ENCODE data around the gene ATP13A1. TPM values are rescaled to one million over a fixed set of nuclear protein-coding genes. Genes with fewer than 3 reads are reported as not detected.

ATP13A1 gene
- total and polyA plus RNA-seq, 2 donors (not counting 3 experiments of a cell fraction or from before 2014, with no cell fraction given), result 36.9 to 48.7 TPM

GRCh38 chr19:19710506-19710905 lies 47.0 kb upstream of the ATP13A1 start:
- POLR2A ChIA-PET, result no interaction called here
- CTCF ChIA-PET, result no interaction called here
- Histone ChIP-seq H3K79me2 (ENCODE audit: control insufficient read depth, insufficient read depth, low read length) (no peaks in the 10 kb centered on the region), H2AFZ (ENCODE audit: low read depth, low read length) (no peak overlapping the region), H4K20me1 (replicated peaks; ENCODE audit: control insufficient read depth, extremely low read depth, insufficient read depth, low read length) (no peaks in the 10 kb centered on the region), H3K9me1 (replicated peaks; ENCODE audit: control insufficient read depth, extremely low read depth, insufficient read depth, low read length) (no peaks in the 10 kb centered on the region), H3K4me3 (replicated peaks in 1 of 3; ENCODE audit: insufficient read depth in 1 of 3, low read depth in 1 of 3, low read length in 3 of 3) (no peak overlapping the region), H3K9ac (replicated peaks; ENCODE audit: extremely low read depth, insufficient read depth, low read length) (no peak overlapping the region), H3K4me1 (ENCODE audit: control insufficient read depth, extremely low read depth, insufficient read depth, low read length) (no peaks in the 10 kb centered on the region), H3K9me3 (replicated peaks; ENCODE audit: control insufficient read depth, insufficient read depth, low read length) (peaks cover 40% of the 10 kb centered on the region), H3K4me2 (ENCODE audit: insufficient read depth, low read length) (no peak overlapping the region), H3K36me3 (ENCODE audit: control insufficient read depth in 2 of 2, extremely low read depth in 1 of 2, insufficient read depth in 2 of 2, low read length in 2 of 2) (peaks cover 2 to 4% of the 10 kb centered on the region in 2 experiments), H3K27me3 (ENCODE audit: control insufficient read depth in 2 of 2, insufficient read depth in 2 of 2, low read length in 2 of 2) (no peaks in the 10 kb centered on the region), H3K27ac (ENCODE audit: insufficient read depth, low read depth, low read length) (no peak overlapping the region)
- TF ChIP-seq JUN (IDR thresholded peaks at IDR 0.05; ENCODE audit: borderline replicate concordance, insufficient read depth, insufficient read length, low read depth), result no peak
- TF ChIP-seq, protein P1, sequence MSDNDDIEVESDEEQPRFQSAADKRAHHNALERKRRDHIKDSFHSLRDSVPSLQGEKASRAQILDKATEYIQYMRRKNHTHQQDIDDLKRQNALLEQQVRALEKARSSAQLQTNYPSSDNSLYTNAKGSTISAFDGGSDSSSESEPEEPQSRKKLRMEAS (IDR thresholded peaks at IDR 0.05; ENCODE audit: insufficient read depth, insufficient read length), result no peak
- TF ChIP-seq POLR2AphosphoS5 (IDR thresholded peaks at IDR 0.05; ENCODE audit: insufficient read depth, low read depth, low read length), result no peak
- TF ChIP-seq POLR2A (IDR thresholded peaks at IDR 0.05; ENCODE audit: low read depth, low read length), result no peak
- no peak for TF ChIP-seq GATA2 (IDR thresholded peaks at IDR 0.05; ENCODE audit: insufficient read depth, insufficient read length, low read depth, low read length)
- TF ChIP-seq EZH2 (IDR thresholded peaks at IDR 0.05; ENCODE audit: borderline replicate concordance, low read depth, low read length, severe bottlenecking), result no peak
- TF ChIP-seq FOS (IDR thresholded peaks at IDR 0.05; ENCODE audit: borderline replicate concordance, insufficient read depth, low read length), result no peak
- BruUV-seq (replicated peaks), result no TSS peak
- intact Hi-C loops (cut with micrococcal nuclease) (no loop called here), dilution Hi-C loops (cut with MboI; ENCODE audit: extremely low pct_ligation_motif_present, low sequenced_read_pairs) (no loop called here)
- DNase-seq (ENCODE audit: low read depth, low spot score) (no peak), FAIRE-seq (no peak)

DNA sequence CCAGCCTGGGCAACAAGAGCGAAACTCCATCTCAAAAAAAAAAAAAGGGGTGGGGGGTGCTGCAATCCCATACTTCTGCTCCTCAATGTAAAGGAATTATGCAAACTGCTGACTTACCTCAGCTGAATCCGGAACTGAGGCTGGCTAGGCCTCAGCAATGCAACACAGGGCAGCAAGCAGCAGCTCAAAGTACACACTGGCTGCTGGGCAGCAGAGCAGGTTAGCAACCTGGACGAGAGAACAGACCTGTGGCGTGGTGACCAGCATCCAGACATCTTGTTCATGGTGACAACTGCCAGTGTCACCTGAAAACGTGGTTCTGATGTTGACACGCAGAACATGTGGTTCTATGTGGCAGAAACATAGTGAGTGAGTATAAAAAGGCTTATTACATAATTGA lies 41.4 kb upstream of the ATP13A1 start:
- ChIA-PET POLR2A (no interaction called here), CTCF (no interaction called here)
- Histone ChIP-seq H3K27me3 (ENCODE audit: control insufficient read depth in 2 of 2, insufficient read depth in 2 of 2, low read length in 2 of 2) (no peaks in the 10 kb centered on the region), H3K4me1 (ENCODE audit: control insufficient read depth, extremely low read depth, insufficient read depth, low read length) (no peaks in the 10 kb centered on the region), H3K9ac (replicated peaks; ENCODE audit: extremely low read depth, insufficient read depth, low read length) (no peak overlapping the region), H2AFZ (ENCODE audit: low read depth, low read length) (no peak overlapping the region), H3K9me1 (replicated peaks; ENCODE audit: control insufficient read depth, extremely low read depth, insufficient read depth, low read length) (no peaks in the 10 kb centered on the region), H4K20me1 (replicated peaks; ENCODE audit: control insufficient read depth, extremely low read depth, insufficient read depth, low read length) (no peaks in the 10 kb centered on the region), H3K4me3 (replicated peaks in 1 of 3; ENCODE audit: insufficient read depth in 1 of 3, low read depth in 1 of 3, low read length in 3 of 3) (no peak overlapping the region), H3K9me3 (replicated peaks; ENCODE audit: control insufficient read depth, insufficient read depth, low read length) (peaks cover 16% of the 10 kb centered on the region), H3K27ac (ENCODE audit: insufficient read depth, low read depth, low read length) (no peak overlapping the region), H3K79me2 (ENCODE audit: control insufficient read depth, insufficient read depth, low read length) (no peaks in the 10 kb centered on the region), H3K36me3 (ENCODE audit: control insufficient read depth in 2 of 2, extremely low read depth in 1 of 2, insufficient read depth in 2 of 2, low read length in 2 of 2) (no peaks in the 10 kb centered on the region), H3K4me2 (ENCODE audit: insufficient read depth, low read length) (no peak overlapping the region)
- FAIRE-seq (no peak), DNase-seq (ENCODE audit: low read depth, low spot score) (no peak)
- dilution Hi-C loops (cut with MboI; ENCODE audit: extremely low pct_ligation_motif_present, low sequenced_read_pairs), result no loop called here
- no TSS peak for BruUV-seq (replicated peaks)
- intact Hi-C loops (cut with micrococcal nuclease), result no loop called here
- TF ChIP-seq, protein P1 (IDR thresholded peaks at IDR 0.05; ENCODE audit: insufficient read depth, insufficient read length), result no peak
- TF ChIP-seq POLR2A (IDR thresholded peaks at IDR 0.05; ENCODE audit: low read depth, low read length), result no peak
- no peak for TF ChIP-seq GATA2 (IDR thresholded peaks at IDR 0.05; ENCODE audit: insufficient read depth, insufficient read length, low read depth, low read length)
- no peak for TF ChIP-seq EZH2 (IDR thresholded peaks at IDR 0.05; ENCODE audit: borderline replicate concordance, low read depth, low read length, severe bottlenecking)
- TF ChIP-seq FOS (IDR thresholded peaks at IDR 0.05; ENCODE audit: borderline replicate concordance, insufficient read depth, low read length), result no peak
- TF ChIP-seq POLR2AphosphoS5 (IDR thresholded peaks at IDR 0.05; ENCODE audit: insufficient read depth, low read depth, low read length), result no peak
- TF ChIP-seq MYC (IDR thresholded peaks at IDR 0.05; ENCODE audit: low read depth, low read length), result no peak
- TF ChIP-seq, protein P2, sequence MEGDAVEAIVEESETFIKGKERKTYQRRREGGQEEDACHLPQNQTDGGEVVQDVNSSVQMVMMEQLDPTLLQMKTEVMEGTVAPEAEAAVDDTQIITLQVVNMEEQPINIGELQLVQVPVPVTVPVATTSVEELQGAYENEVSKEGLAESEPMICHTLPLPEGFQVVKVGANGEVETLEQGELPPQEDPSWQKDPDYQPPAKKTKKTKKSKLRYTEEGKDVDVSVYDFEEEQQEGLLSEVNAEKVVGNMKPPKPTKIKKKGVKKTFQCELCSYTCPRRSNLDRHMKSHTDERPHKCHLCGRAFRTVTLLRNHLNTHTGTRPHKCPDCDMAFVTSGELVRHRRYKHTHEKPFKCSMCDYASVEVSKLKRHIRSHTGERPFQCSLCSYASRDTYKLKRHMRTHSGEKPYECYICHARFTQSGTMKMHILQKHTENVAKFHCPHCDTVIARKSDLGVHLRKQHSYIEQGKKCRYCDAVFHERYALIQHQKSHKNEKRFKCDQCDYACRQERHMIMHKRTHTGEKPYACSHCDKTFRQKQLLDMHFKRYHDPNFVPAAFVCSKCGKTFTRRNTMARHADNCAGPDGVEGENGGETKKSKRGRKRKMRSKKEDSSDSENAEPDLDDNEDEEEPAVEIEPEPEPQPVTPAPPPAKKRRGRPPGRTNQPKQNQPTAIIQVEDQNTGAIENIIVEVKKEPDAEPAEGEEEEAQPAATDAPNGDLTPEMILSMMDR (IDR thresholded peaks at IDR 0.05; ENCODE audit: extremely low read depth in 1 of 2, insufficient read depth in 1 of 2, low read depth in 1 of 2, low read length in 2 of 2), result no peak
- no peak for TF ChIP-seq JUN (IDR thresholded peaks at IDR 0.05; ENCODE audit: borderline replicate concordance, insufficient read depth, insufficient read length, low read depth)
